Fibroblast of skin of right quadriceps (primary cell): Measurements from ENCODE around the gene AAMP.
"Not testable (repeated sequence)": the region's sequence is repeated elsewhere in the genome, so short reads cannot be mapped to it uniquely, and the experiment has no call there.

Source experiments
- DNase-seq: peaks from one replicate; pipeline ENCODE4 v3.0.0-alpha.2; 2013

AAMP gene

DNA sequence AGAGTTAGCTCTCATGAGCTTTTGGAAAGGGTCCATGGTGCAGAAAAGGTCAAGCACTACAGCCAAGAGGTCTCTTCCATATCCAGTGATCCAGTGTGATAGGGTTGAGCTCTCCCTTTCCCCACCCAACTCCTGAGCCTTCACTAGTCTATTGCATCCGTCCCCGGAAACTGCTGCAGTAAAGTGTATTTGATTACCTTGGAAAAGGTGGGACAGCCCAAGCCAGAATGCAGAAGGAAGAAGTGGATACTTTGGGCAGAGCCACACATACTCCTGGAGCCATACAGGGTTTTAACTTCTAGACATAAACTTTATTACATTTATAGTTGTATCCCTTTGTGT is 3.9 kb upstream of the AAMP start:
- no peak for DNase-seq

- not testable (repeated sequence) for DNase-seq
These were observed 3.4 kb upstream of the AAMP start for GRCh38 chr2:218273214-218273907.

DNA sequence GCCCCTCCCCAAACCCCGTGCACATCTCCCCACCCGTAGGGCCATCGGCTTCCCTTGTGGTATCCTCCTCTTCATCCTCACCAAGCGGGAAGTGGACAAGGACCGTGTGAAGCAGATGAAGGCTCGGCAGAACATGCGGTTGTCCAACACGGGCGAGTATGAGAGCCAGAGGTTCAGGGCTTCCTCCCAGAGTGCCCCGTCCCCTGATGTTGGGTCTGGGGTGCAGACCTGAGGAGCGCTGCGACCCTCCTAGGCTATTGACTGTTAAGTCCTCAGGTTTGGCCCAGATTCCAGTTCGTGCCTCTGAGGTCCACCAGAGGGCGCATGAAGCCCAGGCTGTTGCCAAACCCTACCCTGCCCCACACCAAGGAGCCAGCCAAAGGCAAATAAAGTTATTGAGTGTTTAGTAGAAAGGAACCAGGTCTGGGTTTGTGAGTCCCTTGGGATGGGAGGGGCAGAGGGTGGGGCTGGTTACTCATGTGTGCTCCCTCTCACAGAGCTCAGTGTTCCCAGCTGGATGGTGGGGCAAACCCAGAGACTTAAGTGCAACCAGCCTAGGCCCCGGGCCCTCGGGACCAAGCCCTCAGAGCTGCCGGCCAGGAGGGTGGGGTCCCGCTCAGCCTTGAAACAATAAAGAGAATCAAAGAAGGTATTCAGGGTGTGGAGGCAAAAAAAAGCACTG is 2.7 kb upstream of the AAMP start:
- DNase-seq, result peak; percentile 88

DNA sequence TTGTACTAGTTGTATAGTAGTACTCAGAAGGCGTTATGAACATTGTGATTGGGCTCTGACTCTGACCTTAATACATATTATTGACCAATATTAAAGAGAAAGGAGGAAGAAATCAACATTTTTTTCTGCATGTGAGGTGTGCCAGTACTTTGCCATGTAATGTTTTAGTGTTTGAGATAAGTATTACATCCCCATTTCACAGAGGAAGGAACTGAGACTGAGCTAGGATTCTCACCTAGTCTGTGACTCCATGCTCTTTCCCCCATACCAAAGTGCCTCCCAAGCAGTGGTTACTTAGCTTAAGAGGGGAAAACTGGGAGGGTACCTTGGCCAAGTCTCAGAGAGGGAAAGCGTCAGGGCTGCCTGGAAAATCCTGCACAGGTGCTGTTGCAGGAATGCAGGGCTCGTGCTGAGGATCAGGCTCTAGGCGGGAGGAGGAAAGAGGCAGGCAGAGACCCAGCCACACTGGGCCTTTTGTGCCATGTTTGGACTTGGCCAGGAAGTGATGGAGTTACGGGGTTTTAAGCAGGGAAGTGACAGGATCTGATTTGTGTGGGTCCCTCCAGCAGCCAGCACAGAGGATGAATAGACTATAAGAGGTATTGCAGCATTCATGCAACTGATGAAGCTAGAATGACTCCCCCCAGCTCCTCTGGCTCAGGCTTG is 2.1 kb upstream of the AAMP start:
- DNase-seq, result no peak

- DNase-seq, result no peak
These were observed 1.5 kb upstream of the AAMP start for GRCh38 chr2:218271487-218271797.

DNA sequence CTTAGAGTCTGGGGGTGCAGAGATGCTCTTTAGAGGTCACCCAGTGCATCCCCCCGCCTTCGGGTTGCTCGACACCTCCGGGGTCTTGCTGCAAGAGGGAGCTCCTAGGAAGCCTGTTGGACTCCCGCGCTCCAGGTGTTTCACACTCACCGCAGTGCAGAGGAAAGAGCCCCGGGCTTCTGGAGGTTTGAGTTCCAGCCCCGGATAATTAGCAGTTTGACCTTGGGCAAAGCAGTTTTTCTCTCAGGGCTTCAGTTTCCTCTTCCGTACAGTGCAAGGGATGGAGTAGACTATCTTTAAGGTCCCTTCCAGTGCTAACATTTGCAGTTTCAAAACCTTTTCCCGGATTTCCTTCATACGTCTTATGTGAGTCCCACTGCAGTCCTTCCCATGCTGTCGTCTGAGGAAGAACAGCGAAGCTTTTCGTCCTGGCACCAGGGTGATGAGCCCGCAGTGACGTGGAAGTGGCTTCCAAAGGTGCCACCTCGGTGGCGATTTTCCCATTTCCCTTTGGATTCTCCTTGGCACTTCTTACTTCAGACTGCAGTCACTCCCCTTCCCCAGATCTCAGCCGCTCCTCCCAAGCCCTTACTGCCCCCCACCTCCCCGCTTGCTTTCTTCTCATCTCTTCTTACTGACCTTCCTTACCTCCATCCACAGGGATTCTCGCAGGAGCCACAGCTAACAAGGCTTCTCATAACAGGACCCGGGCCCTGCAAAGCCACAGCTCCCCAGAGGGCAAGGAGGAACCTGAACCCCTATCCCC is 967 bp upstream of the AAMP start:
- no peak for DNase-seq

- DNase-seq, result no peak
These were observed 2.7 kb downstream of the AAMP start for GRCh38 chr2:218267259-218267658.

DNA sequence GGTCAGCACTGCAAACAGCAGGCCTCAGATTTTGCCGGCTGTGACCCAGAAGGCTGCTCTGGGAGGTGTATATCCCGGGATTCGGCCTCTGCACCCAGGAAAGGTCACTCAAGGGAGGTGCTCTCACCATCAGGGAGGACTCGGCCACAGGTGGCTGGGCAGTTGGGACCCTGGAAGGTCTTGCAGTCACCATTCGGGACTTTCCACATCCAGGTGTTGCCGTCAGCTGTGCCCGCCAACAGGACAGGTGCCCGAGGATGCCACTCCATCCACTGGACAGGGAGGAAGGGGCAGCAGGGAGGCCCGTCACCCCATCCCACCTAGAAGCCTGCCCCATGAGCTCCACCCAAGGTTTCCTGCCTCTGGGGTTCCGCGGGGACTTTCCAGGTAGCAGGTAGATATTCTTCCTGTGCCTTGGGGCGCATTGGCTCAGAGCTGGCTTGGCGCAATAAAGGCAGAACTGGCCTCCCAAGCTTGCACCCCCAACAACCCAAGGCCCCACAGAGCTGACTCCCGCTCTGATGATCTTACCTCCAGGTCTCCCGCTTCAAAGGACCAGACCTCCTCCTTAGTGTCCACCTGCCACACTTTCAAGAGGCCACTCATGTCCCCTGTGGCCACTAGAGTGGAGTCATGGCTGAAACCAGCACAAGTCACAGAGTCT is 3.5 kb downstream of the AAMP start:
- no peak for DNase-seq

- DNase-seq, result no peak
These were observed 4.3 kb downstream of the AAMP start for GRCh38 chr2:218265626-218266025.

DNA sequence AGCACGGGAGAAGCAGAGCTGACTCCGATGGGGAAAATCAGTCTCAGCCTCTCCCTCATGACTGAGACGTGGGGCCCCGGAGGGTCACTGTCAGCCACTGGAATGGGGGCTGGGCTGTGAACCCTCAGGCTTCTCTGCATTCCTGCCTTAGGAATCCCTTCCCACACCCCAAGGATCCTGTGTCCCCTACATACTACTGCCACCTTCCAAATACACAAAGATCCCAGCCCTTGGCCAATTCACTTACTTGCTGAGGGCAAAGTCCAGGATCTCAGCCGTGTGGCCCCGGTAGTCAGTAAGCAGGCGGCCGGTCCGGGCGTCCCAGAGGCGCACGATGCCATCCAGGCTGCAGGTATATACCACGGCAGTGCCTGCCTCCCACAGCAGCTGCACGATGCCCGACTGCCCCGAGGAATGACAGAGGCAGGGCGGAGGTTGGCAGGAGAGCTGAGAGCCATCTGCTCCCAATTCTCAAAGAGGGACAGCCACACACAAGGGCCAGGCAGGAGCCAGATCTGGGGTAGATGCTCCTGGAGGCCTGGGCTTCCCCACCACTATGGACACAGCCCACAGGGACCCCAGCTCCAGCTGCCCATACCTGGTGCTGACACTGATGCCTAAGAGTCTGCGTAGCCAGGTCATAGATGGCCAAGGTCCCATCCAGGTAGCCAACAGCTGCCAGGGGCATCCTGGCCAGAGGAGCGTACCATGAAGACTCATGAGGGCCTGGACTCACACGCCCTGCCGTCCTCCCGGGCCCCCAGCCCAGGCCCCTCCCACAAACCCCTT is 5.0 kb downstream of the AAMP start:
- no peak for DNase-seq

DNA sequence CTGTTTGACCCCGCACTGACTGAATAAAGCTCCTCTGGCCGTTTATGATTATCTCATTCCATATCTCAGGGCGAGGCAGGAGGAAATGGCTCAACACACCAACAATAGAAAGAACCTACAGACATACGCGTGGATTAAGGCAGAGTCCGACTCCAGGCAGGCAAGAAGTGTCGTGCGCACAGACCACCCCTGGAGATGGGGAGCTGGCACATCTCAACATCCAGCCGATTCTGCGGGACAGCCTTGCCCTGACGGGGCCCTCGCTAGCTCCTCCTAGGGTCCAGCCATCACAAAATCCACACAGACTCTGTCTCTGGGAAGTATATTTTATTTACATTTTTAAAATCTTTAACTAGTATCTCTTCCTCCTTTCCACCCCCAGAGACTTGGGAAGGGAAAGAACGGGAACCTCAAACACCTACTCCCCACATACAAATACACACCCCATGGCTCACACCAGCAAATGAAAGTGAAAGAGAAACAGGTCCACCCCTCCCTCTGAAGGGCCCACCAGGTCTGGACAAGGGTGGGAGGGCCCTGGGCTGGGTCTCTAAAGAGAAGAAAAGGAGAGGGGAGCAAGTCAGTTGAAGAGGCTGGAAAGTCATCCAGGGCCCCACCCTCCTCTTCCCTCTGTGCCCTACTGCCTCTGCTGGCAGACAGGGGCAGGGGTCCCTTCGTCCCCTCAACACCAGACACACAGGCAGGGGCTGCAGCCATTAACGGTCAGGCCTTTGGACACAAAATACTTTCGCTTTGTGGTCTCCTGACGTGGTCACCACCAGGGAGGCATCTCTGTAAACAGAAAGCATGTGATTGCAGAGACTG is 5.9 kb downstream of the AAMP start:
- no peak for DNase-seq

GRCh38 chr2:218262631-218263586 is 7.0 kb downstream of the AAMP start:
- DNase-seq, result no peak

- no peak for DNase-seq
These were observed 7.7 kb downstream of the AAMP start for GRCh38 chr2:218262237-218262600.

- DNase-seq, result no peak
These were observed 8.3 kb downstream of the AAMP start for GRCh38 chr2:218261423-218262236.

- DNase-seq, result no peak
These were observed 9.1 kb downstream of the AAMP start, which contains the start of gene GPBAR1 for GRCh38 chr2:218260742-218261422. GPBAR1 (plus strand) TSS chr2:218261015; CDS start chr2:218262725, 1,710 bp downstream.

- no peak for DNase-seq
These were observed 9.8 kb downstream of the AAMP start for GRCh38 chr2:218260166-218260565.

GRCh38 chr2:218259099-218259961 is 10.6 kb downstream of the AAMP start:
- DNase-seq, result peak; percentile 69
